Measurements from ENCODE around the gene PRSS8. TPM values are rescaled to one million over a fixed set of nuclear protein-coding genes. Genes with fewer than 3 reads are reported as not detected.
A peak's percentile ranks its signal among the peaks of the same experiment; 100 is the strongest.

PRSS8 gene
- total RNA-seq, 1 donor from 2014 or later, result 26.0 TPM

- Histone ChIP-seq H3K9me3 (no peaks in the 10 kb centered on the region), H3K27me3 (no peaks in the 10 kb centered on the region), H3K4me1 (peaks cover 40% of the 10 kb centered on the region), H3K4me3 (no peak overlapping the region), H3K27ac (peak overlapping the region; percentile 72), H3K36me3 (peaks cover 0 to 37% of the 10 kb centered on the region in 2 donors)
- TF ChIP-seq POLR2AphosphoS5 (IDR thresholded peaks at IDR 0.05; ENCODE audit: insufficient read depth in 1 of 2, low read depth in 1 of 2), result no peak
- no peak for TF ChIP-seq CTCF (IDR thresholded peaks at IDR 0.05)
- no peak for TF ChIP-seq POLR2A (IDR thresholded peaks at IDR 0.05)
- intact Hi-C loops (cut with DNase I), result no loop called here
- DNase-seq (ENCODE audit: extremely low spot score in 2 of 2), result no peak
These were observed 5.1 kb downstream of the PRSS8 start for GRCh38 chr16:31130336-31130891.

GRCh38 chr16:31129568-31130335, 5.8 kb downstream of the PRSS8 start:
- H3K27me3 ChIP-seq, result no peaks in the 10 kb centered on the region
- no peak overlapping the region for H3K4me3 ChIP-seq
- TF ChIP-seq POLR2A (IDR thresholded peaks at IDR 0.05) (no peak), POLR2AphosphoS5 (IDR thresholded peaks at IDR 0.05; ENCODE audit: insufficient read depth in 1 of 2, low read depth in 1 of 2) (no peak), CTCF (IDR thresholded peaks at IDR 0.05) (no peak)
- intact Hi-C loops (cut with DNase I), result no loop called here
- peaks cover 0 to 37% of the 10 kb centered on the region in 2 donors for H3K36me3 ChIP-seq
- H3K27ac ChIP-seq, result peak overlapping the region; percentile 72
- H3K4me1 ChIP-seq, result peaks cover 40% of the 10 kb centered on the region
- no peak for DNase-seq (ENCODE audit: extremely low spot score in 2 of 2)
- H3K9me3 ChIP-seq, result no peaks in the 10 kb centered on the region

- peaks cover 0 to 37% of the 10 kb centered on the region in 2 donors for H3K36me3 ChIP-seq
- H3K27me3 ChIP-seq, result no peaks in the 10 kb centered on the region
- no peak for TF ChIP-seq POLR2A (IDR thresholded peaks at IDR 0.05)
- no peak for TF ChIP-seq POLR2AphosphoS5 (IDR thresholded peaks at IDR 0.05; ENCODE audit: insufficient read depth in 1 of 2, low read depth in 1 of 2)
- no peak for TF ChIP-seq CTCF (IDR thresholded peaks at IDR 0.05)
- DNase-seq (ENCODE audit: extremely low spot score in 2 of 2), result no peak
- intact Hi-C loops (cut with DNase I), result no loop called here
- peaks cover 40% of the 10 kb centered on the region for H3K4me1 ChIP-seq
- peak overlapping the region; percentile 72 for H3K27ac ChIP-seq
- no peaks in the 10 kb centered on the region for H3K9me3 ChIP-seq
- no peak overlapping the region for H3K4me3 ChIP-seq
These were observed 6.6 kb downstream of the PRSS8 start for GRCh38 chr16:31128711-31129567.

GRCh38 chr16:31127182-31127581, 8.3 kb downstream of the PRSS8 start:
- no peak for DNase-seq (ENCODE audit: extremely low spot score in 2 of 2)
- Histone ChIP-seq H3K36me3 (peaks cover 0 to 39% of the 10 kb centered on the region in 2 donors), H3K27me3 (no peaks in the 10 kb centered on the region), H3K4me3 (no peak overlapping the region), H3K4me1 (peaks cover 33% of the 10 kb centered on the region), H3K9me3 (no peaks in the 10 kb centered on the region), H3K27ac (no peak overlapping the region)
- TF ChIP-seq POLR2A (IDR thresholded peaks at IDR 0.05) (no peak), POLR2AphosphoS5 (IDR thresholded peaks at IDR 0.05; ENCODE audit: insufficient read depth in 1 of 2, low read depth in 1 of 2) (no peak), CTCF (IDR thresholded peaks at IDR 0.05) (no peak)
- intact Hi-C loops (cut with DNase I), result no loop called here

Measured in vagina (tissue), 2 donors.